K562 (cell line): Measurements from ENCODE around the gene BEST2. TPM values are rescaled to one million over a fixed set of nuclear protein-coding genes. Genes with fewer than 3 reads are reported as not detected.

Experiments
- ATAC-seq: fragments of 200-7000 bp; cut with Tn5 transposase; 3 replicates; pipeline ENCODE4 v1.9.1; 2020; ENCODE audit warnings: moderate library complexity
- BruUV-seq: library from RNA; stranded (reverse); fragments of 400-500 nt; replicated peaks from 2 replicates; lab custom pipeline; 2021; lab: Mats Ljungman, UMichigan
- CTCF ChIA-PET: fragments of 300-600 bp; formaldehyde crosslinking; extraction: SDS; loops from one replicate; lab custom pipeline; 2021; ENCODE audit warnings: low intra/inter-chr PET ratio; lab: Yijun Ruan, JAX
- POLR2A ChIA-PET: fragments of 300-600, 350-650 bp; sonication (Branson Sonifier 250); formaldehyde crosslinking; extraction: SDS; loops from one replicate; lab custom pipeline; 2021; ENCODE audit warnings: antibody characterized with exemption, inconsistent platforms; lab: Yijun Ruan, JAX
- DNase-seq, 4 experiments: peaks; one replicate each; pipeline versions ENCODE4 v3.0.0 to v3.0.0-alpha.2; 2011 to 2018; ENCODE audit warnings: low spot score in 3 of 4, mixed read lengths in 3 of 4; ENCODE audit errors: extremely low read depth in 1 of 4
- FAIRE-seq: peaks from 2 replicates; lab custom pipeline; 2011; peaks lifted over from hg19 to GRCh38; lab: Jason Lieb, UNC
- H2AFZ ChIP-seq: 2 replicates; pipeline ENCODE4 v1.6.0; 2011; ENCODE audit warnings: low read depth, low read length, control low read depth, inconsistent platforms
- H3K27ac ChIP-seq: fragments of 200-600 bp; 3 replicates; pipeline ENCODE4 v1.8.0; 2011; ENCODE audit warnings: low read depth, mild to moderate bottlenecking, control low read depth, inconsistent platforms, low read length, moderate library complexity, mixed read lengths; ENCODE audit errors: extremely low read depth
- H3K27me3 ChIP-seq, 2 experiments: fragments of 300-600 bp in 1 of 2; 2 replicates in 1 of 2; 3 replicates in 1 of 2; pipeline versions ENCODE4 v1.6.0 to v1.8.0; 2011; ENCODE audit warnings: inconsistent platforms in 2 of 2, low read length in 2 of 2, mild to moderate bottlenecking in 1 of 2, mixed read lengths in 1 of 2, moderate library complexity in 1 of 2; ENCODE audit not compliant: control insufficient read depth in 2 of 2, insufficient read depth in 2 of 2
- H3K36me3 ChIP-seq: fragments of 300-600 bp; 3 replicates; pipeline ENCODE4 v1.8.0; 2011; ENCODE audit warnings: mild to moderate bottlenecking, low read length, inconsistent platforms; ENCODE audit not compliant: control insufficient read depth, insufficient read depth
- H3K4me1 ChIP-seq, 2 experiments: fragments of 200-600 bp in 1 of 2; replicated peaks in 1 of 2; 2 replicates in 1 of 2; 3 replicates in 1 of 2; pipeline versions ENCODE4 v1.5.1 to v1.8.0; 2011; ENCODE audit warnings: inconsistent platforms in 2 of 2, low read length in 2 of 2, mild to moderate bottlenecking in 1 of 2, mixed read lengths in 1 of 2, moderate library complexity in 1 of 2; ENCODE audit not compliant: control insufficient read depth in 2 of 2, insufficient read depth in 2 of 2
- H3K4me2 ChIP-seq: 2 replicates; pipeline ENCODE4 v1.6.1; 2011; ENCODE audit warnings: low read length, control low read depth, inconsistent platforms, mixed read lengths; ENCODE audit not compliant: insufficient read depth
- H3K4me3 ChIP-seq: fragments of 200-600 bp; sonication (generic), shearing (Covaris generic); 2 replicates; pipeline ENCODE4 v1.5.1; 2016; ENCODE audit warnings: control low read depth, inconsistent platforms
- H3K79me2 ChIP-seq: fragments of 200-600 bp; 3 replicates; pipeline ENCODE4 v1.8.0; 2011; ENCODE audit warnings: low read length, inconsistent platforms; ENCODE audit not compliant: control insufficient read depth, insufficient read depth
- H3K9ac ChIP-seq, 2 experiments: 2 replicates each; pipeline versions ENCODE4 v1.6.0 to v1.6.1; 2011; ENCODE audit warnings: low read depth in 2 of 2, low read length in 2 of 2, control low read depth in 1 of 2, inconsistent platforms in 1 of 2, mild to moderate bottlenecking in 1 of 2, mixed read lengths in 1 of 2; ENCODE audit not compliant: insufficient read depth in 1 of 2
- H3K9me1 ChIP-seq: one replicate; pipeline ENCODE4 v1.6.0; 2011; ENCODE audit warnings: inconsistent platforms, mild to moderate bottlenecking, low read length, moderate library complexity; ENCODE audit not compliant: control insufficient read depth, insufficient read depth
- H3K9me3 ChIP-seq: replicated peaks from 2 replicates; pipeline ENCODE4 v1.5.1; 2011; ENCODE audit warnings: low read depth, low read length, inconsistent platforms; ENCODE audit not compliant: control insufficient read depth, insufficient read depth
- H4K20me1 ChIP-seq: replicated peaks from 2 replicates; pipeline ENCODE4 v1.6.1; 2011; ENCODE audit warnings: low read length, inconsistent platforms, mixed read lengths; ENCODE audit not compliant: control insufficient read depth, insufficient read depth
- ASH1L ChIP-seq: fragments of 450-650 bp; IDR thresholded peaks from 2 replicates; pipeline ENCODE4 v1.6.1; 2018; ENCODE audit warnings: borderline replicate concordance, mild to moderate bottlenecking, low read depth; ENCODE audit not compliant: partially characterized antibody
- BCLAF1 ChIP-seq, 2 experiments: fragments of 450-650 bp in 1 of 2; IDR thresholded peaks; 2 replicates each; pipeline ENCODE4 v1.6.1; 2011 to 2017; ENCODE audit warnings: low read depth in 2 of 2, antibody characterized with exemption in 1 of 2, borderline replicate concordance in 1 of 2, low read length in 1 of 2, mild to moderate bottlenecking in 1 of 2, mixed read lengths in 1 of 2; ENCODE audit not compliant: control insufficient read depth in 1 of 2
- BRD4 ChIP-seq: fragments of 200-600 bp; sonication (generic); IDR thresholded peaks from 2 replicates; pipeline ENCODE4 v1.6.1; 2017; ENCODE audit warnings: inconsistent platforms
- CSDE1 ChIP-seq, 2 experiments: fragments of 450-650 bp; IDR thresholded peaks; 2 replicates each; pipeline ENCODE4 v1.6.1; 2016; ENCODE audit warnings: mild to moderate bottlenecking in 1 of 2
- ELF4 ChIP-seq: fragments of 450-650 bp; formaldehyde crosslinking; IDR thresholded peaks from 2 replicates; pipeline ENCODE4 v1.4.0; 2022; ENCODE audit warnings: missing genetic modification characterization
- ETS1 ChIP-seq: conservative IDR thresholded peaks from 2 replicates; pipeline ENCODE4 v1.6.1; 2011; ENCODE audit warnings: low read depth, mild to moderate bottlenecking, low read length; ENCODE audit not compliant: control insufficient read depth
- FOXK1 ChIP-seq: sonication (generic); formaldehyde crosslinking; IDR thresholded peaks from 2 replicates; pipeline ENCODE4 v1.8.0; 2022; ENCODE audit warnings: missing genetic modification reagents, mild to moderate bottlenecking, borderline replicate concordance
- FOXP4 ChIP-seq: sonication (generic); formaldehyde crosslinking; IDR thresholded peaks from 2 replicates; pipeline ENCODE4 v1.8.0; 2022; ENCODE audit warnings: mild to moderate bottlenecking, missing genetic modification reagents, borderline replicate concordance
- KDM1A ChIP-seq, 2 experiments: fragments of 450-650 bp; IDR thresholded peaks; 2 replicates each; pipeline ENCODE4 v1.6.1; 2016; ENCODE audit warnings: mild to moderate bottlenecking in 2 of 2
- MXI1 ChIP-seq: IDR thresholded peaks from 2 replicates; pipeline ENCODE4 v1.6.1; 2011; ENCODE audit warnings: low read depth, mild to moderate bottlenecking, improper control_type of control experiment, low read length
- NCOA1 ChIP-seq: fragments of 450-650 bp; IDR thresholded peaks from 2 replicates; pipeline ENCODE4 v1.6.1; 2016; ENCODE audit warnings: low read depth
- POLR2AphosphoS5 ChIP-seq: IDR thresholded peaks from 2 replicates; pipeline ENCODE4 v1.6.1; 2011; ENCODE audit warnings: mild to moderate bottlenecking, low read depth, low read length, moderate library complexity; ENCODE audit not compliant: control insufficient read depth, insufficient read depth
- RFX5 ChIP-seq: IDR thresholded peaks from 2 replicates; pipeline ENCODE4 v1.6.1; 2011; ENCODE audit warnings: low read depth, mild to moderate bottlenecking, improper control_type of control experiment, low read length
- TEAD1 ChIP-seq, 2 experiments: fragments of 450-650 bp in 1 of 2; sonication (generic) in 1 of 2; formaldehyde crosslinking; IDR thresholded peaks; 2 replicates each; pipeline versions ENCODE4 v1.4.0 to v1.8.0; 2020 to 2022; ENCODE audit warnings: mild to moderate bottlenecking in 2 of 2, missing genetic modification reagents in 1 of 2
- TSC22D4 ChIP-seq: fragments of 450-650 bp; IDR thresholded peaks from 2 replicates; pipeline ENCODE4 v1.6.1; 2016; ENCODE audit warnings: missing genetic modification characterization, missing biosample characterization, control low read depth
- ZKSCAN8 ChIP-seq: fragments of 200-800 bp; sonication (Bioruptor generic); IDR thresholded peaks from 2 replicates; pipeline ENCODE4 v1.6.1; 2016; ENCODE audit warnings: missing genetic modification characterization, missing compliant biosample characterization
- WGBS: fragments of 100-300 bp; shearing (Covaris generic); methylation state at CpG from one replicate; pipeline ENCODE4 v1.1.6; 2016; ENCODE audit warnings: low coverage, mixed read lengths; ENCODE audit not compliant: insufficient coverage; ENCODE audit errors: missing lambda C conversion rate; 5-methylcytosine and 5-hydroxymethylcytosine counted together
- in situ Hi-C: fragments of 300-500 bp; cut with MboI; formaldehyde crosslinking; loops from 4 replicates; pipeline ENCODE4 v1.15.0; 2018; ENCODE audit warnings: inconsistent platforms, mixed read lengths
- intact Hi-C: fragments of 100-400 bp; cut with micrococcal nuclease; formaldehyde crosslinking; loops from 2 replicates; pipeline ENCODE4 v1.14.2; 2022
- polyA plus RNA-seq, 8 experiments: library from polyadenylated mRNA; depleted of rRNA in 4 of 8; stranded (reverse) in 5 of 8; unstranded in 3 of 8; fragments of >200 nt; fragmentation: Nextera tagmentation in 2 of 8; fragmentation: Illumina TruSeq in 1 of 8; extraction: Ambion mirVana in 2 of 8; extraction: Trizol in 1 of 8; gene quantifications; 2 replicates each; pipeline versions ENCODE4 v1.2.1 to v1.2.3, GENCODE V29; 2011 to 2014; ENCODE audit warnings: inconsistent platforms in 1 of 8, missing spikeins in 1 of 8
- total RNA-seq, 7 experiments: library from RNA; depleted of rRNA in 6 of 7; stranded (reverse); fragments of >200 nt in 6 of 7; fragmentation: Illumina TruSeq in 2 of 7; extraction: Trizol in 2 of 7; gene quantifications; 2 replicates each; pipeline versions ENCODE4 v1.2.1 to v1.2.3, GENCODE V29; 2011 to 2021; ENCODE audit warnings: low replicate concordance in 1 of 7

The BEST2 gene
- total and polyA plus RNA-seq, 9 of the 15 experiments (the other 6 are each of a cell fraction or from before 2014, with no cell fraction given) = not detected

GRCh38 chr19:12784871-12785430, 33.4 kb downstream of the BEST2 start:
- H3K27ac ChIP-seq = peak overlapping the region; percentile 97
- DNase-seq (no peak), ATAC-seq (no peak), FAIRE-seq (no peak)
- no peaks in the 10 kb centered on the region for H3K9me3 ChIP-seq
- ChIA-PET CTCF (no interaction called here), POLR2A (no interaction called here)
- in situ Hi-C loops = no loop called here
- H3K27me3 ChIP-seq = no peaks in the 10 kb centered on the region
- H2AFZ ChIP-seq = peak overlapping the region; percentile 82; the same call in 1 of the 2 replicates
- H3K9ac ChIP-seq = peak overlapping the region; percentile 7 to 73; a peak in 3 of 4 replicates
- H3K4me3 ChIP-seq = no peak overlapping the region
- H3K36me3 ChIP-seq = no peaks in the 10 kb centered on the region
- WGBS = 46% methylated on average over 5 of the region's 5 CpGs
- H3K9me1 ChIP-seq = no peaks in the 10 kb centered on the region
- intact Hi-C loops = no loop called here
- H3K79me2 ChIP-seq = peaks cover 4% of the 10 kb centered on the region; the same call in 1 of the 3 replicates
- peak overlapping the region; percentile 95 for H3K4me2 ChIP-seq
- no TSS peak for BruUV-seq
- H3K4me1 ChIP-seq = peaks cover 67 to 72% of the 10 kb centered on the region in 2 experiments
- H4K20me1 ChIP-seq = no peaks in the 10 kb centered on the region
- TF ChIP-seq FOXK1 (CRISPR knock-in tag) (0 out of 2 replicates have a peak, but pooled peaks have one; percentile 6), NCOA1 (no peak), ELF4 (CRISPR knock-in tag) (peak; percentile 74), FOXP4 (CRISPR knock-in tag) (no peak), RFX5 (no peak), KDM1A (IDR thresholded peaks at IDR 0.05) (peak in 1 of 2 experiments; percentile 43; a peak in 2 of 4 replicates), BCLAF1 (IDR thresholded peaks at IDR 0.05; ENCODE audit: borderline replicate concordance in 1 of 2, control insufficient read depth in 1 of 2, low read depth in 2 of 2, low read length in 1 of 2) (no peak), ZKSCAN8 (CRISPR knock-in tag) (0 out of 2 replicates have a peak, but pooled peaks have one; percentile 6), TEAD1 (CRISPR knock-in tag; IDR thresholded peaks at IDR 0.05) (peak in 1 of 2 experiments; percentile 6; a peak in 1 of 4 replicates), ETS1 (no peak), TSC22D4 (peak; percentile 83; the same call in 1 of the 2 replicates), BRD4 (no peak), ASH1L (no peak), CSDE1 (IDR thresholded peaks at IDR 0.05) (no peak), MXI1 (0 out of 2 replicates have a peak, but pooled peaks have one; percentile 17), POLR2AphosphoS5 (no peak)
